GM18520 (cell line): ENCODE data around the gene TBC1D3B.
"Not testable (repeated sequence)": the region's sequence is repeated elsewhere in the genome, so short reads cannot be mapped to it uniquely, and the experiment has no call there.

Source experiments
- ATAC-seq: cut with Tn5 transposase; IDR thresholded peaks from one replicate; pipeline ENCODE4 v1.9.1; 2021; ENCODE audit not compliant: unreplicated experiment

Gene TBC1D3B

DNA sequence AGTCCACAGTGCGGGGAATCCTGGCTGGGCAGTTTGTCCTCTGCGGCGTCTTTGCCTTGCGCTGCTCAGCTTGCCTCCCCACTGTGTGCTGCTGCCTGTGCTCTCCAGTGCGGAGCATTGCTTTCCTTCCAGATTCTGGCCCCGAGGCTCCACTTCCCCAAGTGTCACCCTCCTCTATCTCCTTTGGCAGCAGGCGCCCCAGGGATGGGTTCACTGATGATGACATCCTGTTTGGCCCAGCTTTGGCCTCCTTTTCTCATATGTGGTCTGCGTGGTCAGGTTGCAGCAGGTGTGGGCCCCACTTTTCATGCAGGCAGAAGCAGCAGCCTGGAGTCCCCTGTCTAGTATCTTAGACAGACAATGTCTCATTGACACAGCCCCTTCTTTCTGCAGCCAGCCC is 25.1 kb upstream of the TBC1D3B start:
- not testable (repeated sequence) for ATAC-seq

DNA sequence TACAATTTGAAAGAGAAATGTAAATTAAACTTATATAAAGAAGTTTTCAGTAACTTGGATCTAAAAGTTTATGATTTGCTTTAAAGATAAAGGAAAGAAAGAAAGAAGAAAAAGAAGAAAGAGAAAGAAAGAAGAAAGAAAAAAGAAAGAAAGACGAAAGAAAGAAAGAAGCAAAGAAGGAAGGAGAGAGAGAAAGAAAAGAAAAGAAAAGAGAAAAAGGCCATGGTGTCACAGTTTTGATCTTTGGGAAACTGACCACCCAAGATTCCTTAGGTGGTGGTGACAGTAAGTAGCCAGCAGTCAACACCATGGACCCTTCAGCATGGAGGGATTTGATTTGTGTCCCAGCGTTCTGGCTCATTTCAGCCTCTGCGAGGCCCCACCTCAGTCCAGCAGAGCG is 24.7 kb upstream of the TBC1D3B start:
- not testable (repeated sequence) for ATAC-seq

DNA sequence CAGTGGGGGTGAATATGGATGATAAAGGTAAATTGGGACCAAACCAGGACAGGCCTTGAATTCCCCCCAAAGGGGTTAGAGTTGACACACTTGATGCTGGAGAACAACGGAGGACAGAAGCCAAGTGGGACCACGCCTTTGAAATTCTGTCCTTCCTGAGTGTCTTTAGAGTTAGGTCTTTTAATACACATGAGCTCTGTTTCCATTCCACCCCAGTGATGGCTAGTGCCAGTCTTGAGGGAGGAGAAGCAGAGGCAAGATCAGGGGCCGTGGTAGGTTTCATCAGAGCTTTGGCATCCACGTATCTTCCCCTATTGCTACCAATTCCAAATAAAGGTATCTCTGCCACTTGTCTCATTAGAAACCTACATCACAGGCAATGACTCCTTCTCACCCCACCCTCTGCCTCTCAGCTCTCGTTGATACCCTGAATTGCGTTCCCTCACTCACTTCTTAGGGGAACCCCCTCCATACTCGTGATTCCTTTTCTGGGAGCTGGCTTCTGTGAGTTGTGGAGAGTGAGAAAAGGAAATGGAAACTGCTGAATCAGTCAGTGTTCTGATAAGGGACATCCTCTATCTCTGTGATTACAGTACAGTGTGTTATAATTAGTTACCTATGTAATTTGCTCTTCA is 22.5 kb upstream of the TBC1D3B start:
- ATAC-seq, result peak; percentile 26

DNA sequence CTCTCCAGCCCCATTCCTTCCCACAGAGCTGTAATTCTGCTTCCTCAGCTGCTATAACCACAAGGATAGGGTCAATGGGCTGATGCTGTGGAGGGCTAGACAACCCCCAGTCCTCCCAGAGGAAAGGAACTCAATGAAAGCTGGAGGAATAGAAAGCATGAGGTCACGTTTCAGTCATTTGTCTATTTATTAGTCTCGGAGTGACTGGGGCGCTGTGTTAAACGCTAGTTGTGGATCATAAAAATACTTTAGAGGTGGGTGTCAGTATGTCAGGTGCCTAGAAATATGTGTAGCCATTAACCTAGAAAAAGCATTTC is 20.9 kb upstream of the TBC1D3B start:
- ATAC-seq, result no peak

DNA sequence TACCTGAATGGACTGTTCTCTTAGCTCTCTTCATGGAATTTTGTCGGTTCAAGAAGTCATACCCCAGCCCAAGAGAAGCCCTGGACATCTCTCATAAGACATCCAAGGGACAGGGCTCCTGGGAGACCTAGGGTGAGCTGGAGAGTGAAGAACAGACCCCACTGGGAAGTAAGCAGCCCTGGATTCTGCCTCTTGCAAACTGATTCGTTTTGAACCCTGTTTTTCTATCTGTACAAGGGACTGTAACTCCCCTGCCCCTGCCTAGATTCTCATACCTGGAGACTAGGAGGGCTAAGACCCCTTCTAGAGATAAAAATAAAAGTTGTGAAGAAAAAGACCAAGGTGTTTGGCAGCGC is 19.7 kb upstream of the TBC1D3B start:
- ATAC-seq, result no peak

DNA sequence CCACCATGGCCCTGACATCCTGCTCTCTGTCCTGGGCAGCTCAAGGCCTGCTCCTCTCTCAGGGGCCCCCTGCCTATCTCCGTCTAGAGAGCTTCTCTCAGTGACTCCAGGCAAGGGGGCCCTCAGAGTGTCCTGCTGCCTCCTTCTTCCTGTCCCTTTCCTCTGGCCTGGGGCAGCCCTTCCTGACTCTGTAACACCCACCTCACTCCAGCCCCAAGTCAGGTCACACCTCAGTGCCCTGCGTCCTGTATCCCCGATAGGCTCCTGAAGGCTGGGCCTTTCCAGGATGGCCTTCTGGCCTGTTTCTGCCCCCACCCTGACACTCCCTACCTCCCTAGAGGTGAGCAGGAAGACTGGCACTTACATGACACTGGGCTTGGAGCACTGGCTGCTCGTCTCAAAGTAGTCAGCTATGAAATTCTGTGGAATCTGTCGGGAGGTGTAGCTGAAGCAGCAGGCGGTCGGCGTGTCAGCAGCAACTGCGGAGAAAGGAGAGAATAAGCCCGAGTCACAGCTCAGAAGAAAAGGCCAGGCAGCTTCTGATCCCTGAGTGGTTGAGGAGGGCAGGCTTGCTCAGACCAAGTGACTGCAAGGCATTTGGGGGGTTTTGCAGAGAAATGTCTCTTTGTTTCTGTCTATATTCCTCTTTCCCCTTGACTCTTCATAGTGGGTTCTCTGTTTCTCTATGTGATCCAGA is 19.1 kb upstream of the TBC1D3B start:
- no peak for ATAC-seq

DNA sequence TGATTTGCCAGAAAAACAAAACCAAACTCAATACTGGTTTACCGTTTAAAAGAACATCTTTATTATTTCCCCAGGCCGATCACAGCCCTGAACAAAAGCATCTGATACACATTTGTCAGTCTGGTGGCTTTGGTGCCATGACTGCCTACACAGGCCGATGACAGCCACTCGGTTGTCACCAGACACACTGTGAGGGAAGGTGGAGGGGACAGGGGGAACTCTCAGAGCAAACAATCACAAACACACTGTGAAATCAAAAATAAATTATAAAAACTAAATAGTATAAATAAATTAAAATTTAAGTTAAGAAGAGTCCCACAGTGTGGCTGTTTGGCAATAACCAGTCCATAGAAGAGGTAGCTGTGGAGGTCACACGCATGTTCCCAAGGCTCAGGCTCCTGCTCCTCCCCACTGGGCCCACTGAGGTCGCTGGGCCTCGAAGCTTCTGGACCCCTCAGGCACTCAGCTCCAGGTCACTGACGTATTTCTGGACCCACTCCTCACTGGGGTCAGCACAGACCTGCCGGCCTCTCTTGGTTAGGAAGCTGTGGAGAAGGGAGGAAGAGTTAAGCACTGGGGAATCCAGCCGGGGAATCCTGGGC is 18.5 kb upstream of the TBC1D3B start:
- ATAC-seq, result not testable (repeated sequence)

DNA sequence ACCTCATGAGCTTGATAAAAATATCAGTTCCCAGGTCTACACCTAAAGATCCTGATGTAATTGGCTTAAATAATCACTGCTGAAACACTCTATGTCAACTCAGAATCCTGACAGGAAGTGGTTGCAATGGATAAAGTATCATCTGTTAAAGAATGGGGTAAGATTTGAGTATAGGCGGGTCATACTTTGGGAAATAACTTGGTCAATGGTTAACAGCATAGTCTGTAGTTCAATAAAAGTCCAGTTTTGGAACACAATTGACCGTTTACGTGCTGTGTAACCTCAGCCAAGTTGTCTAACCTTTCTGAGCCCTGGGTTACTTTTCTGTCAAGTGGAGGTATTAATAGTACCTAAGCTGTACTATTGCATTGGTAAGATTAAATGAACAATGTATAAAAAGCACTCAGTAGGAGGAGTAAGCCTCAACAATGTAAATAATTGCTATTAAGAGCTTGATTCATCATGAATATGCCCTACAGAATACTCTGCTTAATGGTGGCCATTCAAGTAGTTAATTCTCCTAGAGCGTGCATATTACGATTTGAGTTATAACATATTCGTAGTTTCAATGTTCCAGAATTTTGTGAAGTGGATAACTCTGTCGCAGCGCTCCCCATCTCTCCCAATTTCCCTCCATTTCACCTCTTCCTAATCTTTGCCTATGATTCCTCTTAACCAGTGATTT is 17.9 kb upstream of the TBC1D3B start:
- not testable (repeated sequence) for ATAC-seq

DNA sequence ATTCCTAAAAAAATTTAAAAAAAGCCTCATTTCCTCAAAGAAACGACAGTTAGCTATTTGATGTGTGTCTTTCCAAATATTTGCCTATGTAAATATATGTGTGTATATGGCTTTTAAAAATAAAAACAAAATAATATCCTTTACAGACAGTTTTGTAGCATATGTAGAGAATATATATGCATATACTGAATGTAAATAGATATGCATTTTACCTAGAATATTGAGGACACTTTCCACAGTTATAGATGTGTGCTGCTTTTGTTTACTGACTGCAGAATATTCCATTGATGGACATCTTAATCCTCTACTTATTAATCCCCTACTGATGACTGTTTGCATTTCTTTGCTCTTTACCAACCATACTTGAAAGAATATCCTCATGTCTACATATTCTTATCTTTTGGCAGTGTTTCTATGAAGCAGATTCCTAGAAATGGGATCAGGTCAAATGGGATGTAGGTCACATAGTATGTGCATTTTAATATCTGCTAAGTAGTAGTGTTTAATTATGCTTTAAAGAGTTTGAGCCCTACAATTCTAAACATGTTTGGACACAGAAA is 16.9 kb upstream of the TBC1D3B start:
- ATAC-seq, result no peak

DNA sequence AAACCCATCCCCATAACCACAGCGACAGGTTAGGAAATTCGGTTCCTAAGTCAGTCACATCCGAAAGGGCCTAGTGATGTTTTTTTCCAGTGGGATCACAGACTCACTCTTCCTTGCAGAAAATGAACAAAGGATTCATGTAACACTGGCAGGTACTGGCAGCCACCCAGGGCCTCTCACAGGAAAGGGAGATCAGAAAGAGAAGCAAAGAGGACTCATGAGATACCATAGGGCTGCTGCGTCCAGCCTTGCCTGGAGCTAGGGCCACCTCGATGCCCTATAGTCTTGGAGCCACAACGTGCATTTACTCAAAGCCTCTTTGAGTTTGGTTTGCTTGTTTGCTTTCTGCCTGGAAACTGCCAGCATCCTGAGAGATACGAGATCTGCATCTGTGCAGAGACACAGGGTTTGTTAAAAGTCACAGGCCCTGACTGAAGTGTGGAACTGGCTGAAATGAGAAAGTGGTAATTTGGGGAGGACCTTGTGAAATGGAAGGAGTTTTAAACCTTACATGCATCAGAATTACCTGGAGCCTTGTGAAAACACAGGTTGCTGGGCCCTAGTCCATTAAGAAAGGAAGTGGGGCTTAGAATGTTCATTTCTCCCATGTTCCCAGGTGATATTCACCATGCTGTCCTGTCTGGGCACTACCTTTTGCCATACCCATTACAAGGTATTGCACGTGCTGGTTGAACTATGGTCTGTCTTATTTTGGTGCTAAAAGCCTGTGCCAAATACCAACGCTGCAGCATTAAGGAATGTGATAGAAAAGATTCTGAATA is 14.3 kb upstream of the TBC1D3B start:
- not testable (repeated sequence) for ATAC-seq

DNA sequence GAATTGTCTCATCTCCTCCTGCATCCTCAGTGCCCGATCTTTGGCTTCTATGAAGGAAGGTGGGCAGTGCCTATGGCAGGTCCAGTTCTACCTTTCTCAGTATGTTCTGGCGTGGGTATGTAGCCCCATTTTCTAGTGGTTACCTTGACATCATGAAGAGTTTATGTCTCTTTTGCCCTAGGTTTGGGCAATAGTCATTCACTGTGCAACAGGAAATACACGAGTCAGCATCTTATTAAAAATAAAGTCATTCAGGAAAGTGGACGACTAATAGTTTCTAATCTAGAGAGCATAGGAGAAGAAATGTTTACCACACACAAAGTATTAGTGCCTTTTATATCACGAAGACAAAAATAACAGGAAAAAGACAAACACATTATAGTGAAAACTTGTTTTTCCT is 13.6 kb upstream of the TBC1D3B start:
- ATAC-seq, result not testable (repeated sequence)

DNA sequence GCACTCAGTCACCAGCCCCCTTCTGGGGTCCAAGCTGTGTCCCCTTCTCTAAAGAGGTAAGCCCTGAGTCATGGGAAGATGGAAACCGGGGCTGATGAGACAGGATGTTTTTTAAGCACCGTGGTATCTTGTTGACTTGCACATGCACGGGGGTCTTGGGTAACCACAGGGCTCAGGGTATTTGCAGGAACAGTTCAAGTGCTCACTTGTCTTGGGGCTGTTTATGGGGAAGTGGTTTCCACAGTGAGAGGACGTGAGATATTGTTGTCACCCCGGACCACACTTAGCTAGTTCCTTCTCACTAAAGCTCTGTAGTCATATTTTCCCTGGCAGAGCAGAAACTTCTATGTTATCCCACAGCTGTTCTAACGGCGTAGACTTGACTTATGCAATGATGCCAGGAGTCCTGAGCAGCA is 12.5 kb upstream of the TBC1D3B start:
- ATAC-seq, result peak; percentile 48

DNA sequence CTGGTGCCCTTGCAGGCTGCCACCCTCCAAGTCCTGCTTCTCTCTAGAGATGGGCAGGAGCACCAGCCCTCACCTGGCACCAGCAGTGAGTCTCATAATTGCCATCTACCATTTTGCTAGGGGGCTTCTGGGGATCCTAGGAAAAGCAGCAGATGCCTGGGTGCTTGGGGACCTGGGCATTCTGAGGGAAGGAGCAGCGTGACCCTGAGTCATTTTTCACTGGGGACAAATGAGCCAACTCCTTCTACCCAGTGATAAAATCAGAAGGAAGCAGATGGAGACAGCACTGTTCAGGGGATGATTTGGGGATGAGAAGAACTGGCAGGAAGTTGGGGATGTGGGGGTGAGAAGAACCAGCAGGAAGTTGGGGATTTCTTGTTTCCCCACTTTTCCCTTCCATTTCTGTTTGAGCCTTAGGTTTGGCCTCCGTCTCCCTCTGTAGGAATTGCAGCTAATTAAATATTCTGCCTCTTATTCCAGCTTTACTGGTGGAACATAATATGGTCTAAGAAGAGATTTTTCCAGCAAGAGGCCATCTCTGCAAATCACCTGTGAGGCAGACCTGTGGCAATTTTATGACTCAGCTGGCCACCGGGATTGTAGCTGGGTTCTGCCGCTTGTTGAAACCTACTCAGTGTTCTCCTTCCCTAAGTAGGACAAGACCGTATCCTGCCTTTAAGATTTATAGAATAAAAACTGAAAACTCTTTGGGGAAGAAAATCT is 11.7 kb upstream of the TBC1D3B start:
- ATAC-seq, result not testable (repeated sequence)

DNA sequence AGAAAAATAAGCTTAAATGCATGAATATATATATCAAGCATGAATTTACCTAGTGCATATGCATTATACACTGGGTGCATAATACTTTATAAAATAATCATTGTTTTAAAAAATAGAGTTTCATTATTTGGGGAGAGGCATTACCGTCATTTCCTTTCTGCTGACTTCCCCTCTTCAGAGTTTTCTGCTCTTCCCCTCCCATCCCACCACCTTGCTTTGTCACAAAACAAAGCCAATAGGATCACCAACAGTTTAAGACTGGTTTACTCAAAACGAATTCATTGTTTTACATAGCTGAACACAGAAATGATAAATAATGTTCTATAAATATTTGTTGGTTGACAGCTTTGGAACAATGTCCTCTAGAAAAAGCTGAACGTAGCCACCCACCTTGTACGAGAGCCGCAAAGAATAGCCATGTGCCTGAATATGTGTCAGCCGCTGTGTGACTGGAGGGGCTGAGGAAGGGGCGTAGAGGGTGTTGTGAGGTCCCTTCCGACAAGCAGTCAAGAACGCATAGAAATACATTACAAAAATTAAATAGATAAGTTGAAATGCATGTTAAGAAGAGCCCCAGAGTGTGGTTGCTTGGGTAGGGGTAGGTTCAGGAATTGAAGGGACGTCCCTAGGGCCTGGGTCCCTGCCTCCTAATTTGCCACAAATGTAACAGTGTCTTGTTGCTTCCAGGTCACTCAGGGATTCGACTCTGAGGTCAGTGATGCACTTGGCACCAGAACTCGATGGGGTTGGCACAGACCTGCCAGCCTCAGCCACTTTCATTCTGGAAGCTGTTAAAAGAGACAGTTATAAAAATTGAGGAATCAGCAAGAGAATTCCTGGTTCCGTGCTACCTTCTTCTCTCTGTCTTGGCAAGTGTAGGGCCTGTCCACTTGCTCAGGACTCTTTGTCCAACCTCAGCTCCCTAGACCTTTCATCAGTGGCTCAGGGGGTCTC is 10.7 kb upstream of the TBC1D3B start:
- not testable (repeated sequence) for ATAC-seq

DNA sequence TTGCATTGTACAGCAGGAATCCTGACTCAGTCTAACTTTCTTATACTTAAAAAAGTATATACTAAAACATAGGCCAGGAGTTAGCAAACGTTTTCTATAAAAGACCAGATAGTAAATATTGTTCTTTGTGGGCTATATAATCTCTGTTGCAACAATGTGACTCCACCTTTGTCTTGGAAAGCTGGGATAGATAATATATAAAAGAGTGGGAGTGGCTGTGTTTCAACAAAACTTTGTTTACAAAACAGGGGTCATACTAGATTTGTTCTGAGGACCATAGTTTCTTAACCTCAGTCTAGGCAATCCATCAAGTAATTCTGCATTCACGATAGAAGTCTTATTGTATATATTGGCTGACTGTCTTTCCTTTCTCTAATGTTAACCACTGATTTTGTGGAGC is 9.0 kb upstream of the TBC1D3B start:
- no peak for ATAC-seq

DNA sequence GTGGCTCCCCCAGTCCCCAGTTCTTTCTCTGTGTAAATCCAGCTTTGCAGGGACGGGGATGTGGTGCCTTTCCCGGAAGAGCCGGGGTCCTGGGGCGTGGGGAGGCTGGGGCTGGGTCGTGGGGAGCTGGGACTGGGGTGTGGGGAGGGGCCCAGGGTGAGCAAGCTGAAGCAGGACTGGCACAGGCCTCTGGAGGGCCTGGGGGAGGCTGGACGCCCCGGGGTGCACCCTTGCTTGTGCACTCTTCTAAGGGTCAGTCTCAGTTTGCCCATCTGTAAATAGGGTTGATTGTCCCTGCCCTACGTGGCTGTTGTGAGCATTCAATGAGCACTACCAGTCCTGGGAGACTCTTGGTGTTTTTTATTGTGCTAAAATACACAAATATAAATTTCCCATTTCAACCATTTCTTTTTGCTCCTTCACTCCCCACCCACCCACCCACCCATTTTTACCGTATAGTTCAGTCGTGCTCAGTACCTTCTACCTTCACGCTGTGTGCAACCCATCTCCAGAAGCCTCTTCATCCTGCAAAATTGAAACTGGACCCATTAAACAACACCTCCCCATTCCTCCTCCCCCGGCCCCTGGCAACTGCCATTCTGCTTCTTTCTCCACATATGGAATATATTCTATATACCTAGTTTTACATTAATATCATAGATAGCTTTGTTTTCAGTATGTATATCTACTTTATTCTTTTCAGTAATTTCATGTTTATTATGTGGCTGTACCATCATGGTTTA is 7.8 kb upstream of the TBC1D3B start:
- no peak for ATAC-seq

DNA sequence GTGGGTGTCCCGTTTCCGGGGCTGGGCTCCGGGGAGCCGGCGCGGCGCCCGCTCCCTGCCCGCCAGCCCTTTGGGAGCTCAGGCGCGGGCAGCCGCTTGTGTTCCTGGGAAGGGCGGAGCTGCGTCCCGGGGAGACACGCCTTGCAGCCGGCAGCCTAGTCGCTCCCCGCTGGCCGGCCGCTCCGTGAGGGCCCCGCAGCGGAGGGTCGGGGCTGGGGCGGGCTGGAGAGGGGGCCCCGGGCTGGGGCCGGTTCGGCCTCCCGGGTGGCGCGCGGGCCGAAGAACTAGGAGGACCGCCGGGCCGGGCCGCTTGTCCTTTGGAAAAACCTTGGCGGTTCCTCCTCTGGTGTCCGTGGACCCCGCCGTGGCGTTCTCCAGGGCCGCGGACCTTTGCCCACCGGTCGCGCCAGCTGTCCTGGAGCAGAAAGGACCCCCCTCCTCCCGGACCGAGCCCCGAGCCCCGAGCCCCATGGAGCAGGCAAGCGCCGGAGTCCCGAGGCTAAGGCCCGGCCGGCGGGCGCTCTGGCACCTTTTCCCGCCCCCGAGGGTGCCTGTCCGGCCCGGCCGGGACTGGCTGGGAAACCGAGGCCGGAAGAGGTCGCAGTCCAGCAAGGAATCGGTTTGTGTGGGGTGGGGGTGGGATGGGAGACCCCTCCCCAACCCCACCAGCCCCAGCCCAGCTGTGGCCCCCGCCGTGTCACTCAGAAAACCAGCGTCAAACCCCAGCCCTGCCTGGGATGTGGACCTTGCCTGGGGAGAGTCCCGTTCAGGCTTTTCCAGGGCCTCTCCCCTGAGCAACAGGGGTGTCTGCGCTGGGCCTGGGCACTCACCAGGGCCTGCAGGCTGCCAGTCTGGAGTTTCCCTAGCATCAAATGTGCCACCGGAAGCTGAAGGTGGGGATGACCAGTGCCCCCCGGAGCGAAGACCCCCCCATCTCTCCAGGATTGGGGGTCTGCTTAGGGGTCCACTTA is 6.8 kb upstream of the TBC1D3B start:
- no peak for ATAC-seq
